ENCODE results near the gene RAB4A. TPM values are rescaled to one million over a fixed set of nuclear protein-coding genes. Genes with fewer than 3 reads are reported as not detected.

RAB4A gene
- total and polyA plus RNA-seq, 9 of the 15 experiments (the other 6 are each of a cell fraction or from before 2014, with no cell fraction given): 8.3 to 61.0 (median 26.7) TPM

DNA sequence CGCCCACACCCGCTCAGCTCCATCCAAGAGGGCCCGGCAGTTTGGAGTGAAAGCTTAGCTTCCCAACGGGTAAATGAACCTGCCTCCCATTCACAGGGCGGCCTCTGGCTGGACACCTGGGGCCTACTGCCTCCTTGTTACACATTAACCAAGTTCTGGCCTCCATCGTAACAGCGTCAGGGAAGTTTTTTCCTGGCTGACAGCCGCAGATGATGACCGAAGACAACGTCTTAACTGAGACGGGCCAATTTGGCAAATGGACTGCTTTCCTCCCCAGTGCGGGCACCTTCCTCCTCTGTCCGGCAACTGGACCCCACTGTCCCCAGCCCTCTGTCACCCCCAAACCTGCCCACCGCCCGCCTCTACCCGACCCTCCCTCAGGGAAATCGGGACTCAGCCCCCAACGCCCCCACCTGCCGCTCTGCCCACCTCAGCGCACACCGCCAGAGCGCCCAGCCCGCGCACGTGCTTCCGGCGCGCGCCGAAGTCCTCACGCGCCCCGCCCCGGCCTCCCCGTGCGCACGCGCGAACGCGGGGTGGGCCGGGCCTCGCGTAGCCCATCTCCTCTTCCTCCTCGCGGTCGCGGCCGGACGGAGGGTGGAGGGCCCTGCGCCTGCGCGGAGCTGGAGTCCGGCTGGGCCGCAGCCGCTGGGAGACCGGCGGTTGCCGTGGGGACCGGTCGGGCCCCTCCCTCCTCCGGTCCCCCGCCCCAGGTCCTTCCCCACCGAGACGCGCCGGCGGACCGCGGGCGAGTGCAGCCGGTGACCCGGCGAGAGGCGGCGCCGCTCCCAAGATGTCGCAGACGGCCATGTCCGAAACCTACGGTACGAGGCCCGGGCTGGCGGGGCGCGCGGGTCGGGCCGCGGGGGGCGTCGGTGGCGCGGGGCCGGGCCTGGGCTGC, at the start of gene RAB4A (continued):
- TF ChIP-seq, protein P1, sequence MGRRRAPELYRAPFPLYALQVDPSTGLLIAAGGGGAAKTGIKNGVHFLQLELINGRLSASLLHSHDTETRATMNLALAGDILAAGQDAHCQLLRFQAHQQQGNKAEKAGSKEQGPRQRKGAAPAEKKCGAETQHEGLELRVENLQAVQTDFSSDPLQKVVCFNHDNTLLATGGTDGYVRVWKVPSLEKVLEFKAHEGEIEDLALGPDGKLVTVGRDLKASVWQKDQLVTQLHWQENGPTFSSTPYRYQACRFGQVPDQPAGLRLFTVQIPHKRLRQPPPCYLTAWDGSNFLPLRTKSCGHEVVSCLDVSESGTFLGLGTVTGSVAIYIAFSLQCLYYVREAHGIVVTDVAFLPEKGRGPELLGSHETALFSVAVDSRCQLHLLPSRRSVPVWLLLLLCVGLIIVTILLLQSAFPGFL (CRISPR knock-in tag; IDR thresholded peaks at IDR 0.05): no peak
- TF ChIP-seq SNRNP70 (optimal IDR thresholded peaks at IDR 0.05; ENCODE audit: low read depth, low read length): no peak
- peak; percentile 54; the same call in 1 of the 2 replicates for TF ChIP-seq LCOR (CRISPR knock-in tag; IDR thresholded peaks at IDR 0.05)
- TF ChIP-seq NFRKB (IDR thresholded peaks at IDR 0.05; ENCODE audit: low read depth): no peak
- TF ChIP-seq, protein P2, sequence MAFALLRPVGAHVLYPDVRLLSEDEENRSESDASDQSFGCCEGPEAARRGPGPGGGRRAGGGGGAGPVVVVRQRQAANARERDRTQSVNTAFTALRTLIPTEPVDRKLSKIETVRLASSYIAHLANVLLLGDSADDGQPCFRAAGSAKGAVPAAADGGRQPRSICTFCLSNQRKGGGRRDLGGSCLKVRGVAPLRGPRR (CRISPR knock-in tag; IDR thresholded peaks at IDR 0.05): no peak
- TF ChIP-seq KDM4B (IDR thresholded peaks at IDR 0.05; ENCODE audit: borderline replicate concordance in 2 of 2, low read depth in 1 of 2): peak in 1 of 2 experiments; percentile 63; a peak in 1 of 4 replicates
- no peak for TF ChIP-seq KLF16 (IDR thresholded peaks at IDR 0.05)
- TF ChIP-seq GTF2F1 (IDR thresholded peaks at IDR 0.05; ENCODE audit: low read depth, low read length): no peak
- peak; percentile 90 for TF ChIP-seq ZNF76 (CRISPR knock-in tag; IDR thresholded peaks at IDR 0.05; ENCODE audit: borderline replicate concordance)
- peak; percentile 76 for TF ChIP-seq HMGXB4 (CRISPR knock-in tag; IDR thresholded peaks at IDR 0.05)
- TF ChIP-seq CHD2 (IDR thresholded peaks at IDR 0.05; ENCODE audit: low read depth, low read length): peak; percentile 8; the same call in 1 of the 2 replicates
- TF ChIP-seq ZNF79 (CRISPR knock-in tag; IDR thresholded peaks at IDR 0.05; ENCODE audit: low read depth): no peak
